ENCODE data around the gene SCYGR7. TPM values are rescaled to one million over a fixed set of nuclear protein-coding genes. Genes with fewer than 3 reads are reported as not detected.

The SCYGR7 gene
- total and polyA plus RNA-seq, 2 experiments from 2014 or later, result not detected

DNA sequence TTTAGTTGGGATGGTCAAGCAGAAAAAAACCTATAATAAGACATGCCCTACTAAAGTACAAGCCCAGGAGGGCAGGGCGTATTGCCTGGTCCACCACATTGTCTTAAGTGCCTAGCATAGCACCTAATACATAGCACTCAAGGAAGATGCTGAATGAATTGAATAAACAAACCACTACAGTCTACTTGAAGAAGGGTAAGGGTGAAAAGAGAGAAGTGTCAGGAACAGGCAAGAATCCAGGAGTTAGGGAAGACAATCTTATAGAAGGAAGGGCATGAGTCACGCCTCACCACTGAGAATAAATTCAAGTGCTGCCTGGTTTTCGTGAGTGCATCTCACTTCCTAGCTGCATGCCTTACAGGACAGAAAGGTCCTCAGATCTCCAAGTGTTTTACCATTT lies 24.2 kb upstream of the SCYGR7 start (continued):
- TF ChIP-seq, protein P1, sequence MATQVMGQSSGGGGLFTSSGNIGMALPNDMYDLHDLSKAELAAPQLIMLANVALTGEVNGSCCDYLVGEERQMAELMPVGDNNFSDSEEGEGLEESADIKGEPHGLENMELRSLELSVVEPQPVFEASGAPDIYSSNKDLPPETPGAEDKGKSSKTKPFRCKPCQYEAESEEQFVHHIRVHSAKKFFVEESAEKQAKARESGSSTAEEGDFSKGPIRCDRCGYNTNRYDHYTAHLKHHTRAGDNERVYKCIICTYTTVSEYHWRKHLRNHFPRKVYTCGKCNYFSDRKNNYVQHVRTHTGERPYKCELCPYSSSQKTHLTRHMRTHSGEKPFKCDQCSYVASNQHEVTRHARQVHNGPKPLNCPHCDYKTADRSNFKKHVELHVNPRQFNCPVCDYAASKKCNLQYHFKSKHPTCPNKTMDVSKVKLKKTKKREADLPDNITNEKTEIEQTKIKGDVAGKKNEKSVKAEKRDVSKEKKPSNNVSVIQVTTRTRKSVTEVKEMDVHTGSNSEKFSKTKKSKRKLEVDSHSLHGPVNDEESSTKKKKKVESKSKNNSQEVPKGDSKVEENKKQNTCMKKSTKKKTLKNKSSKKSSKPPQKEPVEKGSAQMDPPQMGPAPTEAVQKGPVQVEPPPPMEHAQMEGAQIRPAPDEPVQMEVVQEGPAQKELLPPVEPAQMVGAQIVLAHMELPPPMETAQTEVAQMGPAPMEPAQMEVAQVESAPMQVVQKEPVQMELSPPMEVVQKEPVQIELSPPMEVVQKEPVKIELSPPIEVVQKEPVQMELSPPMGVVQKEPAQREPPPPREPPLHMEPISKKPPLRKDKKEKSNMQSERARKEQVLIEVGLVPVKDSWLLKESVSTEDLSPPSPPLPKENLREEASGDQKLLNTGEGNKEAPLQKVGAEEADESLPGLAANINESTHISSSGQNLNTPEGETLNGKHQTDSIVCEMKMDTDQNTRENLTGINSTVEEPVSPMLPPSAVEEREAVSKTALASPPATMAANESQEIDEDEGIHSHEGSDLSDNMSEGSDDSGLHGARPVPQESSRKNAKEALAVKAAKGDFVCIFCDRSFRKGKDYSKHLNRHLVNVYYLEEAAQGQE (IDR thresholded peaks at IDR 0.05; ENCODE audit: unreplicated experiment), result no peak

DNA sequence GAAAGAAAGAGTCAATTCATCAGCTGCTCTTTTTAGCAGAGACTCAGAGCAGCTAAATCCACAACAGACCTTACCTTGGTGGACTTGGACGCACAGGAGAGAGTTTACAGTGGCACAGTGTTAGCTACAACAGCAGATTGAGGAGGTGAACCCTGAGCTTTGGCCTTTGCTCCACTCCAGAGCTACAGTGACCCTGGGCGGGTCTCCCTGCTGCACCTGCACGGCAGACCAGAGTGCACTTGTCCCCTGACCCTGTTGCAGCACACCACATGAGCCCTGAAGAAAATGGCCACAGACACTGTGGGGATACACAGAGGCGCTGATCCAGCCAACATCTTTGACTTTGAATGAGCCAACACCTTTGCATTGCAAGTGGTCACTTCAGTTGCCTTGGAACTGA lies 21.3 kb upstream of the SCYGR7 start:
- TF ChIP-seq, protein P2, sequence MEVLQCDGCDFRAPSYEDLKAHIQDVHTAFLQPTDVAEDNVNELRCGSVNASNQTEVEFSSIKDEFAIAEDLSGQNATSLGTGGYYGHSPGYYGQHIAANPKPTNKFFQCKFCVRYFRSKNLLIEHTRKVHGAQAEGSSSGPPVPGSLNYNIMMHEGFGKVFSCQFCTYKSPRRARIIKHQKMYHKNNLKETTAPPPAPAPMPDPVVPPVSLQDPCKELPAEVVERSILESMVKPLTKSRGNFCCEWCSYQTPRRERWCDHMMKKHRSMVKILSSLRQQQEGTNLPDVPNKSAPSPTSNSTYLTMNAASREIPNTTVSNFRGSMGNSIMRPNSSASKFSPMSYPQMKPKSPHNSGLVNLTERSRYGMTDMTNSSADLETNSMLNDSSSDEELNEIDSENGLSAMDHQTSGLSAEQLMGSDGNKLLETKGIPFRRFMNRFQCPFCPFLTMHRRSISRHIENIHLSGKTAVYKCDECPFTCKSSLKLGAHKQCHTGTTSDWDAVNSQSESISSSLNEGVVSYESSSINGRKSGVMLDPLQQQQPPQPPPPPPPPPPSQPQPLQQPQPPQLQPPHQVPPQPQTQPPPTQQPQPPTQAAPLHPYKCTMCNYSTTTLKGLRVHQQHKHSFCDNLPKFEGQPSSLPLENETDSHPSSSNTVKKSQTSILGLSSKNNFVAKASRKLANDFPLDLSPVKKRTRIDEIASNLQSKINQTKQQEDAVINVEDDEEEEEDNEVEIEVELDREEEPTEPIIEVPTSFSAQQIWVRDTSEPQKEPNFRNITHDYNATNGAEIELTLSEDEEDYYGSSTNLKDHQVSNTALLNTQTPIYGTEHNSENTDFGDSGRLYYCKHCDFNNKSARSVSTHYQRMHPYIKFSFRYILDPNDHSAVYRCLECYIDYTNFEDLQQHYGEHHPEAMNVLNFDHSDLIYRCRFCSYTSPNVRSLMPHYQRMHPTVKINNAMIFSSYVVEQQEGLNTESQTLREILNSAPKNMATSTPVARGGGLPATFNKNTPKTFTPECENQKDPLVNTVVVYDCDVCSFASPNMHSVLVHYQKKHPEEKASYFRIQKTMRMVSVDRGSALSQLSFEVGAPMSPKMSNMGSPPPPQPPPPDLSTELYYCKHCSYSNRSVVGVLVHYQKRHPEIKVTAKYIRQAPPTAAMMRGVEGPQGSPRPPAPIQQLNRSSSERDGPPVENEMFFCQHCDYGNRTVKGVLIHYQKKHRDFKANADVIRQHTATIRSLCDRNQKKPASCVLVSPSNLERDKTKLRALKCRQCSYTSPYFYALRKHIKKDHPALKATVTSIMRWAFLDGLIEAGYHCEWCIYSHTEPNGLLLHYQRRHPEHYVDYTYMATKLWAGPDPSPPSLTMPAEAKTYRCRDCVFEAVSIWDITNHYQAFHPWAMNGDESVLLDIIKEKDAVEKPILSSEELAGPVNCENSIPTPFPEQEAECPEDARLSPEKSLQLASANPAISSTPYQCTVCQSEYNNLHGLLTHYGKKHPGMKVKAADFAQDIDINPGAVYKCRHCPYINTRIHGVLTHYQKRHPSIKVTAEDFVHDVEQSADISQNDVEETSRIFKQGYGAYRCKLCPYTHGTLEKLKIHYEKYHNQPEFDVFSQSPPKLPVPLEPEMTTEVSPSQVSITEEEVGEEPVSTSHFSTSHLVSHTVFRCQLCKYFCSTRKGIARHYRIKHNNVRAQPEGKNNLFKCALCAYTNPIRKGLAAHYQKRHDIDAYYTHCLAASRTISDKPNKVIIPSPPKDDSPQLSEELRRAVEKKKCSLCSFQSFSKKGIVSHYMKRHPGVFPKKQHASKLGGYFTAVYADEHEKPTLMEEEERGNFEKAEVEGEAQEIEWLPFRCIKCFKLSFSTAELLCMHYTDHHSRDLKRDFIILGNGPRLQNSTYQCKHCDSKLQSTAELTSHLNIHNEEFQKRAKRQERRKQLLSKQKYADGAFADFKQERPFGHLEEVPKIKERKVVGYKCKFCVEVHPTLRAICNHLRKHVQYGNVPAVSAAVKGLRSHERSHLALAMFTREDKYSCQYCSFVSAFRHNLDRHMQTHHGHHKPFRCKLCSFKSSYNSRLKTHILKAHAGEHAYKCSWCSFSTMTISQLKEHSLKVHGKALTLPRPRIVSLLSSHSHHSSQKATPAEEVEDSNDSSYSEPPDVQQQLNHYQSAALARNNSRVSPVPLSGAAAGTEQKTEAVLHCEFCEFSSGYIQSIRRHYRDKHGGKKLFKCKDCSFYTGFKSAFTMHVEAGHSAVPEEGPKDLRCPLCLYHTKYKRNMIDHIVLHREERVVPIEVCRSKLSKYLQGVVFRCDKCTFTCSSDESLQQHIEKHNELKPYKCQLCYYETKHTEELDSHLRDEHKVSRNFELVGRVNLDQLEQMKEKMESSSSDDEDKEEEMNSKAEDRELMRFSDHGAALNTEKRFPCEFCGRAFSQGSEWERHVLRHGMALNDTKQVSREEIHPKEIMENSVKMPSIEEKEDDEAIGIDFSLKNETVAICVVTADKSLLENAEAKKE (CRISPR knock-in tag; IDR thresholded peaks at IDR 0.05), result no peak
- TF ChIP-seq, protein P3, sequence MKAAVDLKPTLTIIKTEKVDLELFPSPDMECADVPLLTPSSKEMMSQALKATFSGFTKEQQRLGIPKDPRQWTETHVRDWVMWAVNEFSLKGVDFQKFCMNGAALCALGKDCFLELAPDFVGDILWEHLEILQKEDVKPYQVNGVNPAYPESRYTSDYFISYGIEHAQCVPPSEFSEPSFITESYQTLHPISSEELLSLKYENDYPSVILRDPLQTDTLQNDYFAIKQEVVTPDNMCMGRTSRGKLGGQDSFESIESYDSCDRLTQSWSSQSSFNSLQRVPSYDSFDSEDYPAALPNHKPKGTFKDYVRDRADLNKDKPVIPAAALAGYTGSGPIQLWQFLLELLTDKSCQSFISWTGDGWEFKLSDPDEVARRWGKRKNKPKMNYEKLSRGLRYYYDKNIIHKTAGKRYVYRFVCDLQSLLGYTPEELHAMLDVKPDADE (IDR thresholded peaks at IDR 0.05), result no peak
- TF ChIP-seq ZNF331 (CRISPR knock-in tag; IDR thresholded peaks at IDR 0.05; ENCODE audit: low read depth) (no peak), CREB1 (CRISPR knock-in tag; IDR thresholded peaks at IDR 0.05; ENCODE audit: low read depth) (no peak), EZH2 (IDR thresholded peaks at IDR 0.05; ENCODE audit: low read depth, unreplicated experiment) (no peak), POLR2AphosphoS5 (IDR thresholded peaks at IDR 0.05; ENCODE audit: low read depth) (no peak), JUNB (IDR thresholded peaks at IDR 0.05; ENCODE audit: unreplicated experiment) (no peak), ZNF114 (CRISPR knock-in tag; IDR thresholded peaks at IDR 0.05) (no peak), EZH2phosphoT487 (IDR thresholded peaks at IDR 0.05; ENCODE audit: unreplicated experiment) (no peak)
- TF ChIP-seq, protein P4, sequence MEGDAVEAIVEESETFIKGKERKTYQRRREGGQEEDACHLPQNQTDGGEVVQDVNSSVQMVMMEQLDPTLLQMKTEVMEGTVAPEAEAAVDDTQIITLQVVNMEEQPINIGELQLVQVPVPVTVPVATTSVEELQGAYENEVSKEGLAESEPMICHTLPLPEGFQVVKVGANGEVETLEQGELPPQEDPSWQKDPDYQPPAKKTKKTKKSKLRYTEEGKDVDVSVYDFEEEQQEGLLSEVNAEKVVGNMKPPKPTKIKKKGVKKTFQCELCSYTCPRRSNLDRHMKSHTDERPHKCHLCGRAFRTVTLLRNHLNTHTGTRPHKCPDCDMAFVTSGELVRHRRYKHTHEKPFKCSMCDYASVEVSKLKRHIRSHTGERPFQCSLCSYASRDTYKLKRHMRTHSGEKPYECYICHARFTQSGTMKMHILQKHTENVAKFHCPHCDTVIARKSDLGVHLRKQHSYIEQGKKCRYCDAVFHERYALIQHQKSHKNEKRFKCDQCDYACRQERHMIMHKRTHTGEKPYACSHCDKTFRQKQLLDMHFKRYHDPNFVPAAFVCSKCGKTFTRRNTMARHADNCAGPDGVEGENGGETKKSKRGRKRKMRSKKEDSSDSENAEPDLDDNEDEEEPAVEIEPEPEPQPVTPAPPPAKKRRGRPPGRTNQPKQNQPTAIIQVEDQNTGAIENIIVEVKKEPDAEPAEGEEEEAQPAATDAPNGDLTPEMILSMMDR (conservative IDR thresholded peaks at IDR 0.05; ENCODE audit: low read depth in 2 of 2), result no peak
- DNase-seq (ENCODE audit: low spot score) (no peak), ATAC-seq (no peak)
- Histone ChIP-seq H3F3A (replicated peaks; ENCODE audit: low read depth) (no peaks in the 10 kb centered on the region), H3K4me3 (no peak overlapping the region), H3K4me1 (ENCODE audit: insufficient read depth) (peaks cover 6% of the 10 kb centered on the region; the same call in 1 of the 2 replicates), H2AFZ (no peak overlapping the region), H3K36me3 (ENCODE audit: insufficient read depth) (no peaks in the 10 kb centered on the region), H3K4me2 (no peak overlapping the region), H3K79me2 (replicated peaks; ENCODE audit: insufficient read depth) (no peaks in the 10 kb centered on the region), H4K20me1 (replicated peaks; ENCODE audit: insufficient read depth) (no peaks in the 10 kb centered on the region), H3K9me2 (ENCODE audit: insufficient read depth) (no peaks in the 10 kb centered on the region), H3K27ac (ENCODE audit: low read depth) (no peak overlapping the region), H3K27me3 (ENCODE audit: insufficient read depth) (no peaks in the 10 kb centered on the region)
- Mint-ChIP-seq H3K27ac (no peak overlapping the region), H3K36me3 (ENCODE audit: low read depth) (peaks cover 10% of the 10 kb centered on the region; the same call in 2 of the 3 replicates), H3K9me3 (peaks cover 10% of the 10 kb centered on the region; the same call in 2 of the 3 replicates), H3K4me1 (no peaks in the 10 kb centered on the region), H3K27me3 (ENCODE audit: insufficient read depth, low read depth, poor library complexity) (peaks cover 2% of the 10 kb centered on the region), H3K4me3 (no peak overlapping the region)

All from GM23338 (cell line).